22Rv1 (cell line): ENCODE data around the gene NEDD4L.

Experiments used
- ZFX ChIP-seq: fragments of 450-650 bp; IDR thresholded peaks from 2 replicates; pipeline ENCODE4 v1.6.1; 2017; ENCODE audit warnings: antibody characterized with exemption, borderline replicate concordance
- TF ChIP-seq, protein P1 (sequence below): fragments of 450-650 bp; IDR thresholded peaks from 2 replicates; pipeline ENCODE4 v1.5.1; 2017; ENCODE audit warnings: mild to moderate bottlenecking

DNA sequence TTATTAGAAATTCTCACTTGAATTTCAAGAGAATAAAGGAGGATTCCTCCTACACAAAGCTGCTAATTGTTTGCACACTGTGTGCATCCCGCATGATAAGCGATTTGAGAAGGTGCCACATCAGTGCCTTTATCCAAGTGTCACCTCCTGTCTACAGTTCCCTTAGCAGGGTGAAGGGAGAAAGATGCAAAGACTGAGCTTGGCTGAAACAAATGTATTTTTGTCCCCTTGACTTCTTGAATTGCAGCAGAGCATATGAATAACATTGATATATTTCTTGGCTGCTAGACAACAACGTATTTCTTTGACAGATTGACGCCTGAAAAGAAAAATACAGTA, 255.1 kb downstream of the NEDD4L start:
- TF ChIP-seq, protein P1, sequence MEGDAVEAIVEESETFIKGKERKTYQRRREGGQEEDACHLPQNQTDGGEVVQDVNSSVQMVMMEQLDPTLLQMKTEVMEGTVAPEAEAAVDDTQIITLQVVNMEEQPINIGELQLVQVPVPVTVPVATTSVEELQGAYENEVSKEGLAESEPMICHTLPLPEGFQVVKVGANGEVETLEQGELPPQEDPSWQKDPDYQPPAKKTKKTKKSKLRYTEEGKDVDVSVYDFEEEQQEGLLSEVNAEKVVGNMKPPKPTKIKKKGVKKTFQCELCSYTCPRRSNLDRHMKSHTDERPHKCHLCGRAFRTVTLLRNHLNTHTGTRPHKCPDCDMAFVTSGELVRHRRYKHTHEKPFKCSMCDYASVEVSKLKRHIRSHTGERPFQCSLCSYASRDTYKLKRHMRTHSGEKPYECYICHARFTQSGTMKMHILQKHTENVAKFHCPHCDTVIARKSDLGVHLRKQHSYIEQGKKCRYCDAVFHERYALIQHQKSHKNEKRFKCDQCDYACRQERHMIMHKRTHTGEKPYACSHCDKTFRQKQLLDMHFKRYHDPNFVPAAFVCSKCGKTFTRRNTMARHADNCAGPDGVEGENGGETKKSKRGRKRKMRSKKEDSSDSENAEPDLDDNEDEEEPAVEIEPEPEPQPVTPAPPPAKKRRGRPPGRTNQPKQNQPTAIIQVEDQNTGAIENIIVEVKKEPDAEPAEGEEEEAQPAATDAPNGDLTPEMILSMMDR: no peak
- no peak for TF ChIP-seq ZFX
